Body of pancreas (tissue), 4 donors: ENCODE measurements around the gene PEX14.

Experiments
- POLR2A ChIP-seq, 3 donors: fragments of 450-650 bp; IDR thresholded peaks; one replicate each; pipeline ENCODE4 v1.6.1; 2016; ENCODE audit warnings: antibody characterized with exemption in 3 of 3, mild to moderate bottlenecking in 2 of 3
- TF ChIP-seq, protein P1 (sequence below), 7 experiments: fragments of 450-650 bp in 4 of 7; fragments of 200-600 bp in 3 of 7; sonication (generic) in 3 of 7; IDR thresholded peaks; one replicate each; pipeline ENCODE4 v1.5.1; 2016 to 2019; ENCODE audit warnings: antibody characterized with exemption in 7 of 7

DNA sequence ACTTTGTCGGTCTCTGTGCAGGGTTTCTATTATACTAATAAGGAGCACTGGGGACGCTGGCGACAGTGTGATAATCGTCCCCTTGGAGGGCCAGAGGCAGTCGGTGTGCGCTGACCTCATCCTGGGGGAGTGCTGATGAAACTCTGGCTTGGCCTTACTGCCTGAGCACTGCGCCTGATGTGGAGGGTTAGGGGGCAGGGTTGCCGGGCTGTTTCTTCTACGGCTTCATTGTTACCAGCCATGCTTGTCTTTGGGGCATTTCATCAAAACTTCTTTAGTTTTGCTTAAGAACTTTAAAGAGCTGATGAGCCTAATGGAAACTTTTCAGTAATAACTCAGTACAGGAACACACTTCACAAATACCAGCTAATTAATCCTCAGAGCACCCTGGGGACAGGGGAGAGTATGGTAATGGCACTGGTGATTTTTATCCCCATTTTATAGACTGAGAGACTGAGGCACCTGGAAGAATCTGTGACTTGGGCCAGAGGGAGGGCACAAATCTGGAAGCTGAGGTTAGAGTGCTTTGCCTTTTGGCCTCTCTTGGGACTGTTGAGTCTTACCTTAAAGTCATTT lies 81.8 kb downstream of the PEX14 start:
- no peak for TF ChIP-seq POLR2A (IDR thresholded peaks at IDR 0.05)
- TF ChIP-seq, protein P1, sequence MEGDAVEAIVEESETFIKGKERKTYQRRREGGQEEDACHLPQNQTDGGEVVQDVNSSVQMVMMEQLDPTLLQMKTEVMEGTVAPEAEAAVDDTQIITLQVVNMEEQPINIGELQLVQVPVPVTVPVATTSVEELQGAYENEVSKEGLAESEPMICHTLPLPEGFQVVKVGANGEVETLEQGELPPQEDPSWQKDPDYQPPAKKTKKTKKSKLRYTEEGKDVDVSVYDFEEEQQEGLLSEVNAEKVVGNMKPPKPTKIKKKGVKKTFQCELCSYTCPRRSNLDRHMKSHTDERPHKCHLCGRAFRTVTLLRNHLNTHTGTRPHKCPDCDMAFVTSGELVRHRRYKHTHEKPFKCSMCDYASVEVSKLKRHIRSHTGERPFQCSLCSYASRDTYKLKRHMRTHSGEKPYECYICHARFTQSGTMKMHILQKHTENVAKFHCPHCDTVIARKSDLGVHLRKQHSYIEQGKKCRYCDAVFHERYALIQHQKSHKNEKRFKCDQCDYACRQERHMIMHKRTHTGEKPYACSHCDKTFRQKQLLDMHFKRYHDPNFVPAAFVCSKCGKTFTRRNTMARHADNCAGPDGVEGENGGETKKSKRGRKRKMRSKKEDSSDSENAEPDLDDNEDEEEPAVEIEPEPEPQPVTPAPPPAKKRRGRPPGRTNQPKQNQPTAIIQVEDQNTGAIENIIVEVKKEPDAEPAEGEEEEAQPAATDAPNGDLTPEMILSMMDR (IDR thresholded peaks at IDR 0.05), result no peak
